HEK293T (cell line): ENCODE data around the gene HAL.

Experiments
- BHLHE40 ChIP-seq: fragments of 450-650 bp; IDR thresholded peaks from 2 replicates; pipeline ENCODE4 v1.6.1; 2016; ENCODE audit warnings: mild to moderate bottlenecking, moderate library complexity, borderline replicate concordance
- ELF4 ChIP-seq: fragments of 450-650 bp; IDR thresholded peaks from 2 replicates; pipeline ENCODE4 v1.6.1; 2017; ENCODE audit warnings: antibody characterized with exemption
- FOXA1 ChIP-seq: fragments of 450-650 bp; IDR thresholded peaks from 2 replicates; pipeline ENCODE4 v1.6.1; 2016; ENCODE audit warnings: mild to moderate bottlenecking
- FOXM1 ChIP-seq: fragments of 450-650 bp; IDR thresholded peaks from 2 replicates; pipeline ENCODE4 v1.6.1; 2017; ENCODE audit warnings: mild to moderate bottlenecking, borderline replicate concordance
- NFRKB ChIP-seq: fragments of 450-650 bp; IDR thresholded peaks from 2 replicates; pipeline ENCODE4 v1.6.1; 2016; ENCODE audit warnings: mild to moderate bottlenecking, moderate library complexity
- SP1 ChIP-seq: fragments of 450-650 bp; IDR thresholded peaks from 2 replicates; pipeline ENCODE4 v1.6.1; 2017
- SUZ12 ChIP-seq: fragments of 450-650 bp; IDR thresholded peaks from 2 replicates; pipeline ENCODE4 v1.6.1; 2016; ENCODE audit warnings: mild to moderate bottlenecking
- TARDBP ChIP-seq: fragments of 450-650 bp; IDR thresholded peaks from 2 replicates; pipeline ENCODE4 v1.6.1; 2016
- ZNF384 ChIP-seq: fragments of 450-650 bp; IDR thresholded peaks from 2 replicates; pipeline ENCODE4 v1.6.1; 2016
- TF ChIP-seq, protein P1 (sequence below): fragments of 450-650 bp; IDR thresholded peaks from 2 replicates; pipeline ENCODE4 v1.6.1; 2016

DNA sequence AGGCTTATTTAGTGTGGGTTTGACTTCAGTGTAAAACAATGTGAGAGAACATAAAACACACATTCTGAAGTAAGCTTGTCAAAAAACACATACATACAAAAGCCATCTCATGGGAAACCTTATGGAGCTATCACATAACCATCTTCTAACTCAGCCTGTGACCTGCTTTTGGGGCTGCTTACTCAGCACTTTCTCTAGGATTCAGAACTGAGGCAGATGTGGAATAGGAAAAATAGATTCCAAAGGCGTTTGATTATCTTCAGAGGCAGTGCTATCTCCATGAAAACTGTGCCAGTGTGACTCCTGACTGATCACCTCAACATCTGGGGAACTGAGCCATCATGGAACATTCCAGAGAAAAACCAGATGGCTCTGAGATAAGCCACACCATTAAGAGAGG lies 13.5 kb downstream of the HAL start:
- TF ChIP-seq SP1 (no peak), SUZ12 (no peak), ELF4 (no peak), NFRKB (no peak), FOXA1 (no peak), ZNF384 (no peak), BHLHE40 (no peak), FOXM1 (no peak), TARDBP (no peak)
- TF ChIP-seq, protein P1, sequence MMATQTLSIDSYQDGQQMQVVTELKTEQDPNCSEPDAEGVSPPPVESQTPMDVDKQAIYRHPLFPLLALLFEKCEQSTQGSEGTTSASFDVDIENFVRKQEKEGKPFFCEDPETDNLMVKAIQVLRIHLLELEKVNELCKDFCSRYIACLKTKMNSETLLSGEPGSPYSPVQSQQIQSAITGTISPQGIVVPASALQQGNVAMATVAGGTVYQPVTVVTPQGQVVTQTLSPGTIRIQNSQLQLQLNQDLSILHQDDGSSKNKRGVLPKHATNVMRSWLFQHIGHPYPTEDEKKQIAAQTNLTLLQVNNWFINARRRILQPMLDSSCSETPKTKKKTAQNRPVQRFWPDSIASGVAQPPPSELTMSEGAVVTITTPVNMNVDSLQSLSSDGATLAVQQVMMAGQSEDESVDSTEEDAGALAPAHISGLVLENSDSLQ: no peak
